ENCODE results near the gene CTNND2. TPM values are rescaled to one million over a fixed set of nuclear protein-coding genes. Genes with fewer than 3 reads are reported as not detected.
"Not testable (repeated sequence)": the region's sequence is repeated elsewhere in the genome, so short reads cannot be mapped to it uniquely, and the experiment has no call there.

Gene CTNND2
- total RNA-seq, 2 experiments from 2014 or later = not detected

DNA sequence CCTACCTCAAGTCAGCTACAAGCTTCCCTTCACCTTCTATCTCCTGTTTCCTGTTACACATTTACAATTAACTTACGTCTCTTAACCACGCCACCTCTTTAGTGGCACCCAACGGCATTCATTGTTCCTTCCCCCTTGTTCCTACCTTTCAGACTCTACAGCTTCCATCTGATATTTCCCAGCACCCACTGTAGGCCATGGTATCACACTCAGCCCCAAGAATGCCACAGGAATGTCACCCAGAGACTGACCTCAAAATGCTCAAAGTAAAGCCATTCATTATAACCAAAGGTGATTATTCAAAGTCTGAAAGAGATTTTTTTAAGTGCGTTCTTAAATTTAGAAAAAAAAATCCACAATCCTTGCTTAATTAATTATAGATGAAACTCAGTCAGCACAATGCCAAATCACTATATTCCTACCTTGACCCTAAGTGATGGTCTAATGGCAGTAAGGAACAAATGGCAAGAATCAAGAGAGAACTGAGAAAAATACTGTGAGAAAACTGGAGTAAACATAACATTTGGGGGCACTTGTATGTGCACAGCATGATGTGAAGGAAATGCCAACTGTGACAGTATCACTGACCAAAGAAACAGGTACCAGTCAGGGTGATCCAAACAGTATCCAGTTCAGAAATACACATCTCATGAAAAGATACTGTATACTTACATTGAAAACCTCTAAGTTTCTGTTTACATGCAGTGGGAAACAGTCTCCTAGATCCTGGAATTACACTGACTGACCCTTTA lies 52.1 kb downstream of the CTNND2 start:
- DNase-seq = no peak
- no peaks in the 10 kb centered on the region for H3K36me3 Mint-ChIP-seq (ENCODE audit: low read depth)
- peaks cover 10% of the 10 kb centered on the region for H3K9me3 Mint-ChIP-seq
- POLR2A ChIA-PET = no interaction called here
- H3K4me3 Mint-ChIP-seq = no peak overlapping the region
- H3K27me3 Mint-ChIP-seq = no peaks in the 10 kb centered on the region
- H3K4me1 Mint-ChIP-seq = no peaks in the 10 kb centered on the region
- H3K27ac Mint-ChIP-seq = no peak overlapping the region
- CTCF ChIA-PET = no interaction called here

DNA sequence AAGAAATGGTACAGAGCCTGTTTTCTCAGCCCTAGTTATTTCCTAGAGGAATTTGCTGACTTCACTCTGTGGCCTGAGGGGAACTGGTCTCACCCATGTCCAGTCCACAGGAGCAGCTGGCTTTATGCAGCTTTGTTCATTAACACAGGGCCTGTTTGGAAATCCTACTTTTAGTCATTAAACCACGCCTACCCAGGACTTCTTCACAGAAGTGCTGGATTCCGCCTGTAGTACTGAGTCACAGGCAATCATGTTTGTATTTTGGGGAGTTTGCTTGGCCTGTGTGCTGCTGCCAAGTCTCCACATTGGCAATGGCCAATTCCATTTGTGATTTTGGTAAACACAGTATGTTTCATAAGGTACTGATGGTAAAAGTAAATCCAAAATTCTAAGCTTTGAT lies 52.8 kb downstream of the CTNND2 start:
- no peak for DNase-seq
- Mint-ChIP-seq H3K4me3 (no peak overlapping the region), H3K36me3 (ENCODE audit: low read depth) (no peaks in the 10 kb centered on the region), H3K4me1 (no peaks in the 10 kb centered on the region), H3K27ac (no peak overlapping the region), H3K27me3 (no peaks in the 10 kb centered on the region), H3K9me3 (peaks cover 10% of the 10 kb centered on the region)
- POLR2A ChIA-PET = no interaction called here
- CTCF ChIA-PET = no interaction called here

DNA sequence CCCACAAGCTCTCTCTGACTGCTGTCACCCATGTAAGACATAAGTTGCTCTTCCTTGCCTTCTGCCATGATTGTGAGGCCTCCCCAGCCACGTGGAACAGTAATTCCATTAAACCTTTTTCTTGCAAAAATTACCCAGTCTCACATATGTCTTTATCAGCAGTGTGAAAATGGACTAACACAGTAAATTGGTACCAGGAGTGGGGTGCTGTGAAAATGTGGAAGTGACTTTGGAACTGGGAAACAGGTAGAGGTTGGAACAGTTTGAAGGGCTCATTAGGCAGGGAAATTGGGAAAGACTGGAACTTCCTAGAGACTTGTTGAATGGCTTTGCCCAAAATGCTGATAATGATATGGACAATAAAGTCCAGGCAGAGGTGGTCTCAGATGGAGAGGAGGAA lies 75.7 kb downstream of the CTNND2 start:
- DNase-seq; POLR2A ChIA-PET; CTCF ChIA-PET; H3K4me1 Mint-ChIP-seq; H3K36me3 Mint-ChIP-seq (ENCODE audit: low read depth); H3K4me3 Mint-ChIP-seq; H3K27ac Mint-ChIP-seq; H3K27me3 Mint-ChIP-seq: not testable (repeated sequence)
- peaks cover 26% of the 10 kb centered on the region for H3K9me3 Mint-ChIP-seq

DNA sequence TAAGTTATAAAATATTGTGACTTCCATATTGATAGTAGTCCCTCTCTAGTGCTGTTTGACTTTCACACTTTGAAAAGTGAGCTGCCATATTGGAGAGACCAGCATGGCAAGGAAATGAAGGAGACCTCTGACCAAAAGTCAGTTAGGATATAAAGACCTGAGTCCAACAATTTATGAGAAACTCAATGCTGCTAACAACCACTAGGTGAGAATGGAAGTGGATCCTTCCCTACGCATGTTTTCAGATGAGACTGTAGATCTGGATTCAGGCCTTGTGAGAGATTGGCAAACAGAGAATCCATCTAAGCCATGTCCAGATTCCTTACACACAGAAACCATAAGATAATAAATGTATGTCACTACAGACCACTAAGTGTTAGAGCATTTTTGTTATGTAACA lies 81.6 kb downstream of the CTNND2 start:
- Mint-ChIP-seq H3K9me3 (peaks cover 15% of the 10 kb centered on the region), H3K27ac (no peak overlapping the region), H3K36me3 (ENCODE audit: low read depth) (no peaks in the 10 kb centered on the region), H3K4me1 (no peaks in the 10 kb centered on the region), H3K4me3 (no peak overlapping the region), H3K27me3 (no peaks in the 10 kb centered on the region)
- no peak for DNase-seq
- ChIA-PET CTCF (no interaction called here), POLR2A (no interaction called here)

DNA sequence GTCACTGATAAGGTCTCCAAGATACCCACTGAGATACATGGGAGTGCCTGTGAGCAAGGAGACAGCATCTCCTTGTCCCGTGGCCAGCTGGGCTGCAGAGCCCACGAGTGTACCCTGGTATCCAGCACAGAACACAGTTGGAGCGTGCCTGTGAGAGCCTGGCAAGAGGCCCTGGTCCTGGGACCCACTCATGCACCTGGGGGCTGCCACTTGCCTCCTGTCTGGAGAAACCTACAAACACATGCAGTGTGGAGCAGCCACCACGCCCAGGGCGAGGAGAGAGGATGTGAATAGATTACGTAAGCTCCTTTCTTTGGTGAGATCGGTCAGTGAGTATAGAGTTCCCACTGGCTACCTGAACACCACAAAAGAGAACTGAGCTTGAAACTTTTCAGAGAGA lies 88.3 kb downstream of the CTNND2 start:
- no peak for DNase-seq
- ChIA-PET POLR2A (no interaction called here), CTCF (no interaction called here)
- no peak overlapping the region for H3K27ac Mint-ChIP-seq
- H3K9me3 Mint-ChIP-seq = peaks cover 3% of the 10 kb centered on the region
- H3K4me3 Mint-ChIP-seq = no peak overlapping the region
- no peaks in the 10 kb centered on the region for H3K4me1 Mint-ChIP-seq
- H3K36me3 Mint-ChIP-seq (ENCODE audit: low read depth) = no peaks in the 10 kb centered on the region
- H3K27me3 Mint-ChIP-seq = no peaks in the 10 kb centered on the region

DNA sequence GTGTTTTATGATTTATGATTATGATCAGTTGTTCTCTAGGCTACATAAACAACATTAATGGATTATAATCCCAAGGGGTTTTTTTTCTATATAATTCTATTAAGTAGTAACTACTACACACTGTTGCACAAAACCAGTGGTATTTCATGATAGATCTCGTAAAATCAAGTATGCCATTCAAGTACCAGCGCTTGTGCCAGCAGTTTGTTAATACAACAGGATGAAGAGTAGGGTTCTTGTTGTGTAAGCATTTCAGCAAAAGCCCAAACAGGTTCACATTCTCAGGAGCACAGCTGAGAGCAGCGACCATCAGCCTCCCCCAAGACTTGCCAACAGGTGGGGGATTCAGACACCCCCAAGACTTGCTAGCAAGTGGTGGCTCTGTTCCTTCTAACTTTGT lies 88.8 kb downstream of the CTNND2 start:
- DNase-seq = no peak
- H3K36me3 Mint-ChIP-seq (ENCODE audit: low read depth) = no peaks in the 10 kb centered on the region
- H3K4me1 Mint-ChIP-seq = no peaks in the 10 kb centered on the region
- CTCF ChIA-PET = no interaction called here
- H3K27ac Mint-ChIP-seq = no peak overlapping the region
- POLR2A ChIA-PET = no interaction called here
- H3K4me3 Mint-ChIP-seq = no peak overlapping the region
- no peaks in the 10 kb centered on the region for H3K27me3 Mint-ChIP-seq
- H3K9me3 Mint-ChIP-seq = peaks cover 3% of the 10 kb centered on the region

DNA sequence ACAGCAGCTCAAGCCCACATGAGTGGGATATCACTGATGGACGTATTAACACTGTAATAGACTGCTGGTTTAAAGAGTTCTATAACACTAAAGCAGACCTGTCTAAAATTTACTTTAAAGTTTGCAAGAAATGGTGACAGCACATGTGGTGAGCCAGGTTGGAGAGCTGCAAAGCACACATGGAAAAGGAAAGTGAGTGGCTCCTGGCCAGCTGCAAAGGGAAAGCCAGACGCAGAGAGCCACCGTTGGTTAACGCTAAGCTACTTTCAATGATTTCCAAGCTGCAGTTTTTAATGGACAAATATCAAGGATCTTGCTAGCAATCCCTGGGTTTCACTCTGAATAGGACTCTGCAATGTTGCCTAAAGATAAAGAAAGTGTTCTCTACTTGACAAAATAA lies 89.9 kb downstream of the CTNND2 start:
- H3K9me3 Mint-ChIP-seq = peaks cover 2% of the 10 kb centered on the region
- DNase-seq = no peak
- no peaks in the 10 kb centered on the region for H3K27me3 Mint-ChIP-seq
- no peak overlapping the region for H3K27ac Mint-ChIP-seq
- H3K4me3 Mint-ChIP-seq = no peak overlapping the region
- POLR2A ChIA-PET = no interaction called here
- H3K4me1 Mint-ChIP-seq = no peaks in the 10 kb centered on the region
- H3K36me3 Mint-ChIP-seq (ENCODE audit: low read depth) = no peaks in the 10 kb centered on the region
- CTCF ChIA-PET = no interaction called here

DNA sequence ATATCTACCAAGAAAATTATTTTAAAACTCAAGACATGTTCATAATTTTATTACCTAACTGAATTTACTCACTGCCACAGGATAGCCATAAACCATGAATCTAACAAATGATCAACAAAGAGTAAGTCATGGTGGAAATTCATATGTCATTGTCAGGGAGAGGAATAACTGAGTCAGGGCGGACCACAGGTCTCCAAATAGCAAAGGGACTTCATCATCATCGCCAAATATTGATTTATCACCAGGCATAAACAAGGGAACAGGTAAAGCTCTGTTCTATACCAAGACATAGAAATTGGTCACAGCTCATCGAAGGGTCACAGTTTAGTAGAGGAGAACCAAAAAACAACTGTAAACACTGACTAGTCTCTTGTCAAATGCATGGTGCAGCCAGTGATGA lies 94.8 kb downstream of the CTNND2 start:
- CTCF ChIA-PET = no interaction called here
- Mint-ChIP-seq H3K27ac (no peak overlapping the region), H3K9me3 (no peaks in the 10 kb centered on the region), H3K27me3 (no peaks in the 10 kb centered on the region), H3K4me1 (no peaks in the 10 kb centered on the region), H3K4me3 (no peak overlapping the region), H3K36me3 (ENCODE audit: low read depth) (no peaks in the 10 kb centered on the region)
- DNase-seq = no peak
- POLR2A ChIA-PET = no interaction called here

DNA sequence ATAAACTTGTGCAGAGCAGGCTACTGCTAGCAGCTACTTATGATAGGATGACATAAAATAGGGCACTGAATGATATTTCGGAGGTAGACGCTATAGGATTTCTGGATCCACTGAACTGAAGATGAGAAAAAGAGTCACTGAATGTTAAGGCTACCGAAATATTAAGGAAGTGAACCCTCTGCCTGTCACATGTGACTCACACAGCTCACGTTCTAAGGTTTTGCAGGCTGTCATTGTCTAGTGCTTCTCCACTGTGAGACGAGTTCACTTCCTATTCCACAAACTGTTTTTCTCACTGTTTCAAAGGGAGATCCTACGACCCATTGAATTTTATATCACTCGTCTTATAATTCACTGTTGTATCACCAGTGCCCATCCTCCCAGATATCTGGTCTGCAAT lies 100.8 kb downstream of the CTNND2 start:
- Mint-ChIP-seq H3K4me1 (no peaks in the 10 kb centered on the region), H3K9me3 (no peaks in the 10 kb centered on the region), H3K27me3 (no peaks in the 10 kb centered on the region), H3K27ac (no peak overlapping the region), H3K4me3 (no peak overlapping the region), H3K36me3 (ENCODE audit: low read depth) (no peaks in the 10 kb centered on the region)
- POLR2A ChIA-PET = no interaction called here
- CTCF ChIA-PET = no interaction called here
- no peak for DNase-seq

DNA sequence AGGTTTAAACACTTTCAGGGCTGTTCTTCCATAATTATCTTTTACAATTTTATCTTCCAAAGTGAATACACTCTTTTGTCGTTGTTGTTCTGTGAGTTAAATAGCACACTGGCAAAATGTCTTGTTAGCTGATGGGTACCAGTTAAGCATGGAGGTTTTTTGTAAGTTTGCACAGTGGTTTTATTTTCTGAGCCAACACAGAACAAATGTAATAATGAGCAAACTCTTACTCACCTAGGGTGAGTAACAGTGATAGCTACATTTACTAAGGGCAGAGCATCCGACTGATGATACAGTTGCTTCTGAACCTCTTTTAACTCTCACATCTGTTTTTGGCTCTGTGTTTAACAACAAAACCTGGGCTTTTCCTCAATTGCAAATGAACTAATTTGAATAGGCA lies 103.2 kb downstream of the CTNND2 start:
- no peaks in the 10 kb centered on the region for H3K27me3 Mint-ChIP-seq
- POLR2A ChIA-PET = no interaction called here
- H3K9me3 Mint-ChIP-seq = no peaks in the 10 kb centered on the region
- DNase-seq = no peak
- no peaks in the 10 kb centered on the region for H3K4me1 Mint-ChIP-seq
- H3K4me3 Mint-ChIP-seq = no peak overlapping the region
- no peak overlapping the region for H3K27ac Mint-ChIP-seq
- CTCF ChIA-PET = no interaction called here
- no peaks in the 10 kb centered on the region for H3K36me3 Mint-ChIP-seq (ENCODE audit: low read depth)

DNA sequence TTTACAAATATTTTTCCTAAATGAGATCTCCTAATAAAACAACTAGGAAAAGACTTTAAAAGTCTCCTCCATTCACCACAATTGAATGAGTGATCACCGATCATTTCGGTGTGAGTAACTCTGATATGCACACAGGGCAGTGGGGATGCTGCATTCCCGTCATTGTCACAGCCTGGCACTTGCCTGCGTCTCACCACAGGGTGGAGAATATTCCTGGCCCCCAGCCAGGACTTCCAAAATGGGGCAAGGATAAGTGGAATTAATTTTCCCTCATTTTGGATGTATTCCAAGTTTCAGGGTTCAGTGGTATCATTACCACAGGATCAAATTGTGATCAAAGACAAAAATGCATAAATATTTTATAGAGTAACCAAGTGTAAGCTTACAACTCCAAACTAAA lies 107.1 kb downstream of the CTNND2 start:
- POLR2A ChIA-PET = no interaction called here
- Mint-ChIP-seq H3K27me3 (no peaks in the 10 kb centered on the region), H3K27ac (no peak overlapping the region), H3K36me3 (ENCODE audit: low read depth) (no peaks in the 10 kb centered on the region), H3K9me3 (no peaks in the 10 kb centered on the region), H3K4me3 (no peak overlapping the region), H3K4me1 (no peaks in the 10 kb centered on the region)
- CTCF ChIA-PET = no interaction called here
- DNase-seq = no peak

DNA sequence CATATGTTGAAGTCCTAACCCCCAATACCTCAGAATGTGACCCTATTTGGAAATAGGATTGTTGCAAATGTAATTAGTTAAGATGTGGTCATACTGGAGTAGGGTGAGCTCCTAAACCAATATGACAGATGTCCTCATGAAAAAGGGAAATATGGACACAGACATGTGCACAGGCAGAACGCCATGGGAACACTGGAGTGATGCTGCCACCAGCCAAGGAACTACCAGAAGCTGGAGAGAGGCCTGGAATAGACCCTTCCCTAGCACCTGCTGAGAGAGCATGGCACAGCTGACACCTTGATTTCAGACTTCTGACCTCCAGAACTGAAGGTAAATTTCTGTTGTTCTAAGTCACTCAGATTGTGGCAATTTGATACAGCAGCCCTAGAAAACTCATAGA lies 110.8 kb downstream of the CTNND2 start:
- no peaks in the 10 kb centered on the region for H3K36me3 Mint-ChIP-seq (ENCODE audit: low read depth)
- no peak overlapping the region for H3K27ac Mint-ChIP-seq
- H3K27me3 Mint-ChIP-seq = no peaks in the 10 kb centered on the region
- peaks cover 7% of the 10 kb centered on the region for H3K9me3 Mint-ChIP-seq
- H3K4me1 Mint-ChIP-seq = no peaks in the 10 kb centered on the region
- no peak overlapping the region for H3K4me3 Mint-ChIP-seq
- ChIA-PET CTCF (no interaction called here), POLR2A (no interaction called here)
- DNase-seq = no peak

DNA sequence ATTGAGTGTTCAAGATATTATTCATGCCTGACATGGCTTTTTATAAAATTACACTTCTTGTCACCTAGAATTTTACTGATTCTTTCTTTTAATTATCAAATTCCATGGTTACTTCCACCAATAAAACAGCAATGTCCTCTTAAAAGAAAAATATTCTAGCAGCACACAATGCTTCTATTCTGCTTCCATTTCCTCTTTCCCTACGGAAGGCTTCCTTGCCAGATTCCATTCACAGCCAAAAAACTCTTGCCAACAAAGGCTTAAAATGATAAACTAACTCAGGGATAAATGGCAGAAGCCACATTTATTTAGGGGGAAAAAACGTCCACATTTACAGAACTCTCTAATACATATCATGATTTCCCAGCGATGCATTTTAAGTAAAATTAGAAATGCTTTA lies 111.6 kb downstream of the CTNND2 start:
- Mint-ChIP-seq H3K9me3 (peaks cover 7% of the 10 kb centered on the region), H3K27ac (no peak overlapping the region), H3K36me3 (ENCODE audit: low read depth) (no peaks in the 10 kb centered on the region), H3K27me3 (no peaks in the 10 kb centered on the region), H3K4me3 (no peak overlapping the region), H3K4me1 (no peaks in the 10 kb centered on the region)
- DNase-seq = no peak
- ChIA-PET CTCF (no interaction called here), POLR2A (no interaction called here)

DNA sequence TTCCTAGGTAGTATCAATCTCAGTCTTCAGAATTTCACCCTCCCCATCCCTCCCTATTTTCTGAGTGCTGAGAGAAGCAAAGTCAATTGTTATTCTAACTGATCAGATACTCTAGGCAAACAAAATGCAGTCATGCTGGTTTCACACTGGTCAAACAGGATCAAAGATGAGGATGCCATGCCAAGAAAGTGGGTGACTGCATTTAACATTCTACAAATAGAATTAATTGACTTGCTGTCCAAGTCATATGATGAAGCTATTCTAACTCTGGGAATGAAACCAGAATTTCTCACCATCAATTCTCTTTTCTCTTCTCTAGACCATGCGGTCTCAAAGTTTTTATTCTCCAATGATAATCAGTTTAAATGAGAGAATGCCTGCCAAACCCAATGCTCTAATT lies 112.5 kb downstream of the CTNND2 start:
- no peak overlapping the region for H3K4me3 Mint-ChIP-seq
- H3K9me3 Mint-ChIP-seq = peaks cover 7% of the 10 kb centered on the region
- no peak overlapping the region for H3K27ac Mint-ChIP-seq
- ChIA-PET CTCF (no interaction called here), POLR2A (no interaction called here)
- DNase-seq = no peak
- no peaks in the 10 kb centered on the region for H3K4me1 Mint-ChIP-seq
- H3K36me3 Mint-ChIP-seq (ENCODE audit: low read depth) = no peaks in the 10 kb centered on the region
- no peaks in the 10 kb centered on the region for H3K27me3 Mint-ChIP-seq

DNA sequence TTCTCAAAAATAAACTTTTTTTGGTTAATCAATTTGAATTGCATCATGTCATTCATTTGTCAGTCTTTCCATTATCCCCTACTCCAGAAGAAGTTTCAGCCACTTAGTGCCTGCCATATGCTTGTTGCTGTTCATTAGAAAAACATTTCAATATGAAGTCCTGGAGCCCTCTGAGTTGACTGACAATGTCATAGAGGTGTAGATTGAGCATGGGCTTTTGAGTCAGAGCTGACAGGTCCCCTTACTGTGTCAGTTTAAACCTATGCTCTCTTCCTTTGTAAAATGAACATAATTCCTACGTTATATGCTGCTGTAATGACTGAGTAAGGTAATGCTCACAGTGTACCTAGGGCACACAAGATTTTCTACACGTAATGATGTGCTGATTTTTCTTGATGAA lies 114.0 kb downstream of the CTNND2 start:
- Mint-ChIP-seq H3K36me3 (ENCODE audit: low read depth) (no peaks in the 10 kb centered on the region), H3K4me1 (no peaks in the 10 kb centered on the region), H3K9me3 (peaks cover 7% of the 10 kb centered on the region), H3K4me3 (no peak overlapping the region), H3K27me3 (no peaks in the 10 kb centered on the region), H3K27ac (no peak overlapping the region)
- POLR2A ChIA-PET = no interaction called here
- CTCF ChIA-PET = no interaction called here
- DNase-seq = no peak

Data from activated CD4-positive, alpha-beta memory T cell treated with anti-CD3 and anti-CD28 coated beads, Interleukin-2, amount 10 ng/mL, durations not matched to agents 7 days and 5 days (primary cell).